KMS-11 (cell line): ENCODE data around the gene DNAH1.
A peak's percentile ranks its signal among the peaks of the same experiment; 100 is the strongest.

ENCODE experiments used
- H2AFZ ChIP-seq: fragments of 200-600 bp; sonication (generic); 2 replicates; pipeline ENCODE4 v1.6.1; 2016; ENCODE audit warnings: antibody characterized with exemption, mixed run types, low read depth
- H3K27ac ChIP-seq: fragments of 200-600 bp; sonication (generic); 2 replicates; pipeline ENCODE4 v1.6.1; 2016; ENCODE audit warnings: mild to moderate bottlenecking, mixed run types
- H3K27me3 ChIP-seq: fragments of 200-600 bp; sonication (generic); 2 replicates; pipeline ENCODE4 v1.6.1; 2017; ENCODE audit warnings: mild to moderate bottlenecking, low read depth, mixed run types, moderate library complexity; ENCODE audit not compliant: insufficient read depth
- H3K36me3 ChIP-seq: fragments of 200-600 bp; sonication (generic); 2 replicates; pipeline ENCODE4 v1.6.1; 2017; ENCODE audit warnings: mild to moderate bottlenecking, mixed run types; ENCODE audit not compliant: insufficient read depth
- H3K4me1 ChIP-seq: fragments of 200-600 bp; sonication (generic); 2 replicates; pipeline ENCODE4 v1.6.1; 2016; ENCODE audit warnings: mild to moderate bottlenecking, low read depth, mixed run types; ENCODE audit not compliant: poor library complexity, severe bottlenecking
- H3K4me2 ChIP-seq: fragments of 200-600 bp; sonication (generic); 2 replicates; pipeline ENCODE4 v1.7.0; 2016; ENCODE audit warnings: mild to moderate bottlenecking, mixed run types
- H3K4me3 ChIP-seq: fragments of 200-600 bp; sonication (generic); IDR thresholded peaks from 2 replicates; pipeline ENCODE4 v1.6.1; 2017; ENCODE audit warnings: low read depth, low read length, mixed read lengths; ENCODE audit not compliant: insufficient read depth
- H3K79me2 ChIP-seq: fragments of 200-600 bp; sonication (generic); 2 replicates; pipeline ENCODE4 v1.6.1; 2016; ENCODE audit warnings: low read depth, mixed run types; ENCODE audit not compliant: insufficient read depth
- H3K9ac ChIP-seq: fragments of 200-600 bp; sonication (generic); 2 replicates; pipeline ENCODE4 v1.6.1; 2016; ENCODE audit warnings: mild to moderate bottlenecking, mixed run types
- H4K20me1 ChIP-seq: fragments of 200-600 bp; sonication (generic); 2 replicates; pipeline ENCODE4 v1.6.1; 2016; ENCODE audit warnings: mild to moderate bottlenecking, mixed run types; ENCODE audit not compliant: insufficient read depth
- TF ChIP-seq, protein P1 (sequence below): fragments of 200-600 bp; sonication (generic); conservative IDR thresholded peaks from 2 replicates; pipeline ENCODE4 v1.6.1; 2017; ENCODE audit warnings: low read depth, mild to moderate bottlenecking, antibody characterized with exemption, low read length, moderate library complexity, mixed read lengths

Gene DNAH1

DNA sequence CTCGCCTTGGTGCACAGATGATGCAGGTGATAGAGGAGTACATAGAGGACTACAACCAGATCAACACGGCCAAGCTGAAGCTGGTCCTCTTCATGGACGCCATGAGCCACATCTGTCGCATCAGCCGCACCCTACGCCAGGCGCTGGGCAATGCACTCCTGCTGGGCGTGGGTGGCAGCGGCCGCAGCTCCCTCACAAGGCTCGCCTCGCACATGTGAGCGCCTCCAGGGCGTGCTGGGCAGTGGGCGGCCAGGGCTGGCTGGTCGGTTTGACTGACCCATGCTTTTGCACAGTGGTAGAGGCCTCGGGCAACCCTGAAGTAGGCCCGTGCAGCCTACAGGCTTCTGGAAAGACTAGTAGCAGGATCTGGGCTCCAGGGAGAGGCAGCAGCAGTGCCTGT lies 65.5 kb downstream of the DNAH1 start:
- Histone ChIP-seq H3K4me2 (no peak overlapping the region), H3K79me2 (no peaks in the 10 kb centered on the region), H3K36me3 (no peaks in the 10 kb centered on the region), H3K4me1 (no peaks in the 10 kb centered on the region), H3K9ac (no peak overlapping the region), H4K20me1 (no peaks in the 10 kb centered on the region), H3K27ac (no peak overlapping the region), H3K4me3 (no peak overlapping the region), H2AFZ (no peak overlapping the region), H3K27me3 (no peaks in the 10 kb centered on the region)
- TF ChIP-seq, protein P1, sequence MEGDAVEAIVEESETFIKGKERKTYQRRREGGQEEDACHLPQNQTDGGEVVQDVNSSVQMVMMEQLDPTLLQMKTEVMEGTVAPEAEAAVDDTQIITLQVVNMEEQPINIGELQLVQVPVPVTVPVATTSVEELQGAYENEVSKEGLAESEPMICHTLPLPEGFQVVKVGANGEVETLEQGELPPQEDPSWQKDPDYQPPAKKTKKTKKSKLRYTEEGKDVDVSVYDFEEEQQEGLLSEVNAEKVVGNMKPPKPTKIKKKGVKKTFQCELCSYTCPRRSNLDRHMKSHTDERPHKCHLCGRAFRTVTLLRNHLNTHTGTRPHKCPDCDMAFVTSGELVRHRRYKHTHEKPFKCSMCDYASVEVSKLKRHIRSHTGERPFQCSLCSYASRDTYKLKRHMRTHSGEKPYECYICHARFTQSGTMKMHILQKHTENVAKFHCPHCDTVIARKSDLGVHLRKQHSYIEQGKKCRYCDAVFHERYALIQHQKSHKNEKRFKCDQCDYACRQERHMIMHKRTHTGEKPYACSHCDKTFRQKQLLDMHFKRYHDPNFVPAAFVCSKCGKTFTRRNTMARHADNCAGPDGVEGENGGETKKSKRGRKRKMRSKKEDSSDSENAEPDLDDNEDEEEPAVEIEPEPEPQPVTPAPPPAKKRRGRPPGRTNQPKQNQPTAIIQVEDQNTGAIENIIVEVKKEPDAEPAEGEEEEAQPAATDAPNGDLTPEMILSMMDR: no peak

DNA sequence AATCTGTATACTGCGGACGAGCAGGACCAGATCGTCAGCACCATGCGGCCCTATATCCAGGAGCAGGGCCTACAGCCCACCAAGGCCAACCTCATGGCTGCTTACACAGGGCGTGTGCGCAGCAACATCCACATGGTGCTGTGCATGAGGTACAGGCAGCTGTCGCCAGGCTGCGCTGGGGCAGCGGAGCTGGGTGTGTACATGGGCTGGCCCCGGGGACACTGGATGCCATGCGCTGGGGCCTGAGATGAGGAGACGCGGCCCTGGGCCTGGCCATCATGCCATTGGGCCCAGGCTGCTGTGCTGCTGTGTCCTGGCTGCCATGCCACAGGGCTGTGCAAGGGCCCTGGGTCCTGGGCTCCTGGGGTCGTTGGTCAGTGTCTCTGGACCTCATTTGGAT lies 67.3 kb downstream of the DNAH1 start:
- Histone ChIP-seq H3K27me3 (no peaks in the 10 kb centered on the region), H3K9ac (no peak overlapping the region), H2AFZ (no peak overlapping the region), H3K4me2 (no peak overlapping the region), H4K20me1 (no peaks in the 10 kb centered on the region), H3K4me3 (no peak overlapping the region), H3K4me1 (no peaks in the 10 kb centered on the region), H3K27ac (no peak overlapping the region), H3K36me3 (no peaks in the 10 kb centered on the region), H3K79me2 (no peaks in the 10 kb centered on the region)
- TF ChIP-seq, protein P1: no peak

DNA sequence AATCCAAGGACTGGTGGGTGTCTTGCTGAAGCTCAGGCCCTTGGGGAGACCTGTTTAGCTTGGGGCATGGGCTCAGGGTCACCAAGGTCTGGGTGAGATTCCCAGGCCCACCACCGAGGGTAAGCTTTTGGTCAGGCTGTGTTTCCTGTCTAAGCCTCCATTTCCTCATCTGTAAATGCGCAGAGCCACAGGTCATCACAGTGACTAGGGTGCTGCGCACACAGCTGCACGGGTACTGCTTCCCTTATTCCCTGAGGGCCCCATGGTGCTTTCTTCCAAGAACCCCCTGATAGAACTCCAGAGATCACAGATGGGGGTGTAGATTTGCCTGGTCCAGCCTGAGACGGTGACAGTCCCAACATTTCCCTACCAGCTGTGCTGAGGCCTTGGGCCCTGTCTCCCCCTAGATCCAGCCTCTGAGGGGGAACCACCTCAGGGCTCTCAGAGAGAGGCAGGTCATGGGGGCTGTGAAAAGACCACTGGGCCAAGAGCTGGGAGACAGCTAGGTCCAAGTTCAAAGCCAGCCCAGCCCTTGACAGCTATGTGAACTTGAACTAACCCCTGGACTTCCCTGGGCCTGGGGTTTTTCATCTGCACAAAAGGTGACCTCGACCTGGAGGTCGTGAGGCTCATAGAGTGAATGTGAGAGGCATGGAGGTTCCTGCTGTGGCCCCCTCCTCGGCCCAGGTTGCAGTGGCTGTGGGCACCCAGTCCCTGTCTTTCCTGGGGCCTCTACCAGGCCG lies 68.1 kb downstream of the DNAH1 start:
- H3K4me1 ChIP-seq: no peaks in the 10 kb centered on the region
- H4K20me1 ChIP-seq: no peaks in the 10 kb centered on the region
- H3K9ac ChIP-seq: no peak overlapping the region
- H3K36me3 ChIP-seq: no peaks in the 10 kb centered on the region
- H3K4me3 ChIP-seq: no peak overlapping the region
- H3K79me2 ChIP-seq: no peaks in the 10 kb centered on the region
- no peak overlapping the region for H2AFZ ChIP-seq
- TF ChIP-seq, protein P1: no peak
- no peaks in the 10 kb centered on the region for H3K27me3 ChIP-seq
- H3K27ac ChIP-seq: no peak overlapping the region
- H3K4me2 ChIP-seq: no peak overlapping the region

DNA sequence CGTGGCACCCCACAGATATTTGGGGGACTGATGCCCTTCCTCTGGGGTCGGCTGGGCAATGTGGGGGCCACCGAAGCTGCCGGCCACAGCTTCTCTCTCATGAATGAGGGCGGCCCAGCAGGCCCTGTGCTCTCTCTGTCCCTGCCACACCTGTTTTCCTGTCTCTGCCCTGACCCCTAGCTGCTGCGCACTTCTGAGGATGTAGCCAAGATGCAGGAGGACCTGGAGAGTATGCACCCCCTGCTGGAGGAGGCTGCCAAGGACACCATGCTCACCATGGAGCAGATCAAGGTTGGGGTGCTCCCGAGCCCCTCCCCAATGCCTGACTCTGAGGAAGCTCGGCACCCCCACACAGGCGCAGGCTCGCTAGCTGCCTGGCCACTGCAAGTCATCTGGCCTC lies 69.0 kb downstream of the DNAH1 start:
- no peaks in the 10 kb centered on the region for H3K79me2 ChIP-seq
- H3K36me3 ChIP-seq: no peaks in the 10 kb centered on the region
- H4K20me1 ChIP-seq: no peaks in the 10 kb centered on the region
- no peak overlapping the region for H3K4me3 ChIP-seq
- no peaks in the 10 kb centered on the region for H3K4me1 ChIP-seq
- H3K4me2 ChIP-seq: no peak overlapping the region
- no peaks in the 10 kb centered on the region for H3K27me3 ChIP-seq
- H3K27ac ChIP-seq: no peak overlapping the region
- TF ChIP-seq, protein P1: peak; percentile 53
- no peak overlapping the region for H3K9ac ChIP-seq
- H2AFZ ChIP-seq: no peak overlapping the region
